Activated CD4-positive, alpha-beta T cell treated with anti-CD3 and anti-CD28 coated beads, Interleukin-2, amount 50 U/mL, for 1 hour (primary cell): ENCODE results near the gene FEZF1.

Source experiments
- DNase-seq: peaks from one replicate; pipeline ENCODE4 v3.0.0-alpha.2; 2020

FEZF1 gene

GRCh38 chr7:122261442-122261841, 43.1 kb downstream of the FEZF1 start:
- DNase-seq, result no peak

- DNase-seq, result no peak
Measured at GRCh38 chr7:122261016-122261415, 43.5 kb downstream of the FEZF1 start.

- DNase-seq, result no peak
Measured at GRCh38 chr7:122260336-122260735, 44.2 kb downstream of the FEZF1 start.

GRCh38 chr7:122258971-122259370, 45.6 kb downstream of the FEZF1 start:
- no peak for DNase-seq

- DNase-seq, result no peak
Measured at GRCh38 chr7:122257056-122257455, 47.5 kb downstream of the FEZF1 start.

- DNase-seq, result no peak
Measured at GRCh38 chr7:122256046-122256445, 48.5 kb downstream of the FEZF1 start.

- no peak for DNase-seq
Measured at GRCh38 chr7:122255454-122255853, 49.1 kb downstream of the FEZF1 start.
